T-helper 1 cell treated with Interleukin-12 subunit alpha and Interleukin-12 subunit beta and Interleukin-4 antibody, amounts not matched to agents 30 μg/mL and 1 μg/mL, for 36 hours (primary cell): ENCODE results near the gene SLC17A3.

Source experiments
- H3K27ac Mint-ChIP-seq: one replicate; pipeline ENCODE4 v1.8.0; 2021; ENCODE audit warnings: mild to moderate bottlenecking, mixed read lengths
- H3K27me3 Mint-ChIP-seq: one replicate; pipeline ENCODE4 v1.8.0; 2021; ENCODE audit warnings: low read depth, mixed read lengths
- H3K36me3 Mint-ChIP-seq: one replicate; pipeline ENCODE4 v1.8.0; 2021; ENCODE audit warnings: low read depth, mixed read lengths
- H3K4me1 Mint-ChIP-seq: one replicate; pipeline ENCODE4 v1.8.0; 2021; ENCODE audit warnings: low read depth, mixed read lengths
- H3K4me3 Mint-ChIP-seq: one replicate; pipeline ENCODE4 v1.8.0; 2021; ENCODE audit warnings: mild to moderate bottlenecking, moderate library complexity, mixed read lengths
- H3K9me3 Mint-ChIP-seq: one replicate; pipeline ENCODE4 v1.8.0; 2021; ENCODE audit warnings: mixed read lengths

SLC17A3 gene

GRCh38 chr6:25834950-25835349, 39.1 kb downstream of the SLC17A3 start:
- no peak overlapping the region for H3K27ac Mint-ChIP-seq
- peaks cover 3% of the 10 kb centered on the region for H3K4me1 Mint-ChIP-seq
- peaks cover 4% of the 10 kb centered on the region for H3K27me3 Mint-ChIP-seq
- no peak overlapping the region for H3K4me3 Mint-ChIP-seq
- no peaks in the 10 kb centered on the region for H3K36me3 Mint-ChIP-seq
- no peaks in the 10 kb centered on the region for H3K9me3 Mint-ChIP-seq

- Mint-ChIP-seq H3K4me1 (peaks cover 8% of the 10 kb centered on the region), H3K27ac (no peak overlapping the region), H3K36me3 (no peaks in the 10 kb centered on the region), H3K27me3 (peaks cover 4% of the 10 kb centered on the region), H3K4me3 (no peak overlapping the region), H3K9me3 (no peaks in the 10 kb centered on the region)
Observed at GRCh38 chr6:25833136-25833535, 40.9 kb downstream of the SLC17A3 start.

GRCh38 chr6:25832670-25833069, 41.4 kb downstream of the SLC17A3 start:
- no peaks in the 10 kb centered on the region for H3K36me3 Mint-ChIP-seq
- no peak overlapping the region for H3K27ac Mint-ChIP-seq
- H3K4me1 Mint-ChIP-seq = peaks cover 8% of the 10 kb centered on the region
- H3K9me3 Mint-ChIP-seq = no peaks in the 10 kb centered on the region
- H3K4me3 Mint-ChIP-seq = no peak overlapping the region
- H3K27me3 Mint-ChIP-seq = peaks cover 7% of the 10 kb centered on the region

- H3K4me3 Mint-ChIP-seq = no peak overlapping the region
- H3K27ac Mint-ChIP-seq = no peak overlapping the region
- H3K36me3 Mint-ChIP-seq = no peaks in the 10 kb centered on the region
- peaks cover 9% of the 10 kb centered on the region for H3K27me3 Mint-ChIP-seq
- H3K4me1 Mint-ChIP-seq = peaks cover 8% of the 10 kb centered on the region
- H3K9me3 Mint-ChIP-seq = no peaks in the 10 kb centered on the region
Observed at GRCh38 chr6:25832307-25832662, 41.8 kb downstream of the SLC17A3 start.

GRCh38 chr6:25831532-25832306, 42.3 kb downstream of the SLC17A3 start, which contains the start of gene SLC17A1:
Gene SLC17A1, minus strand, starts transcription at chr6:25832052. Its CDS starts 1,495 bp downstream, at chr6:25830557.
- peaks cover 8% of the 10 kb centered on the region for H3K4me1 Mint-ChIP-seq
- peaks cover 9% of the 10 kb centered on the region for H3K27me3 Mint-ChIP-seq
- no peaks in the 10 kb centered on the region for H3K36me3 Mint-ChIP-seq
- H3K4me3 Mint-ChIP-seq = no peak within 1 kb of the TSS
- H3K9me3 Mint-ChIP-seq = no peaks in the 10 kb centered on the region
- no peak within 1 kb of the TSS for H3K27ac Mint-ChIP-seq

- H3K36me3 Mint-ChIP-seq = peaks cover 2% of the 10 kb centered on the region
- H3K4me1 Mint-ChIP-seq = peaks cover 8% of the 10 kb centered on the region
- peaks cover 19% of the 10 kb centered on the region for H3K27me3 Mint-ChIP-seq
- no peak overlapping the region for H3K4me3 Mint-ChIP-seq
- H3K9me3 Mint-ChIP-seq = peaks cover 10% of the 10 kb centered on the region
- H3K27ac Mint-ChIP-seq = no peak overlapping the region
Observed at GRCh38 chr6:25830458-25830857, 43.6 kb downstream of the SLC17A3 start.

DNA sequence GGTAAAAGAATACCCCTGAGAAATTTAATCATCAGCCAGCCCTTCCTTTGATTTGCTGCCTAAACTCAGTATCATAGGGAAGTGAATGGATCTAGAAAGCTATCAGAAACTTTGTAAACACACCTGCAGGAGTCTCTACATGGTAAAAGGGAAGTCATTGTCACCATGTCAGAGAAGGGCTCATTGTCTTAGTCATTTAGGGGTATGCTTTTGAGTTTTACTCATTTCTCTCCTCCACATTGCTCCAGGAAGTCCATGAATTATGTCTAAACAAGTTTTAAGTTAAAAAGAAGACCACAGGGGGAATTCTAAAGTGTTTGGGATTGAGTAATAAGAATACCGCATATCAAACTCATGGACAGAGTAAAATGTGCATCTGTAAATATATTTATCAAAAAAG, 44.7 kb downstream of the SLC17A3 start:
- Mint-ChIP-seq H3K27me3 (peaks cover 26% of the 10 kb centered on the region), H3K9me3 (peaks cover 11% of the 10 kb centered on the region), H3K27ac (no peak overlapping the region), H3K36me3 (peaks cover 4% of the 10 kb centered on the region), H3K4me3 (no peak overlapping the region), H3K4me1 (peaks cover 8% of the 10 kb centered on the region)

- Mint-ChIP-seq H3K4me1 (peaks cover 10% of the 10 kb centered on the region), H3K36me3 (peaks cover 4% of the 10 kb centered on the region), H3K9me3 (peaks cover 10% of the 10 kb centered on the region), H3K4me3 (no peak overlapping the region), H3K27ac (no peak overlapping the region), H3K27me3 (peaks cover 32% of the 10 kb centered on the region)
Observed at GRCh38 chr6:25821341-25821740, 52.7 kb downstream of the SLC17A3 start.

- no peak overlapping the region for H3K27ac Mint-ChIP-seq
- H3K27me3 Mint-ChIP-seq = peaks cover 34% of the 10 kb centered on the region
- H3K9me3 Mint-ChIP-seq = no peaks in the 10 kb centered on the region
- no peak overlapping the region for H3K4me3 Mint-ChIP-seq
- H3K4me1 Mint-ChIP-seq = peaks cover 3% of the 10 kb centered on the region
- H3K36me3 Mint-ChIP-seq = no peaks in the 10 kb centered on the region
Observed at GRCh38 chr6:25816252-25816651, 57.8 kb downstream of the SLC17A3 start.

DNA sequence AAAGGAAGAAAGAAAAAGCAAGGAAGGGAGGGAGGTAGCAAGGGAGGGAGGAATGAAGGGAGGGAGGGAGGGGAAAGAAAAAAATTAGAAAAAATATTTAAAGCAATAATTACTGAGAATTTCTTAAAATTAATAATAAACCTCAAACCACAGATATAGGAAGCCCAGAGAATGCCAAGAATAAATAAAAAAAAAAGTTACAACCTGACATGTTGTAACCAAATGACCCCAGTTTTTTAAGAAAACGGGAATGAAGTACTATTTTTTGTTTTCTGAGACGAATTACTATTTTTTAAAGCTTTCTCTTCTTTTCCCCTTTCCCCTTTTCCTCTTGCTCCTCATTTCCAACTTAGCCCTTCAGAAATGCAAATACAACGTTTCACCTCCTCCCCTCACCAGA, 58.8 kb downstream of the SLC17A3 start:
- H3K36me3 Mint-ChIP-seq = no peaks in the 10 kb centered on the region
- peaks cover 32% of the 10 kb centered on the region for H3K27me3 Mint-ChIP-seq
- H3K27ac Mint-ChIP-seq = no peak overlapping the region

DNA sequence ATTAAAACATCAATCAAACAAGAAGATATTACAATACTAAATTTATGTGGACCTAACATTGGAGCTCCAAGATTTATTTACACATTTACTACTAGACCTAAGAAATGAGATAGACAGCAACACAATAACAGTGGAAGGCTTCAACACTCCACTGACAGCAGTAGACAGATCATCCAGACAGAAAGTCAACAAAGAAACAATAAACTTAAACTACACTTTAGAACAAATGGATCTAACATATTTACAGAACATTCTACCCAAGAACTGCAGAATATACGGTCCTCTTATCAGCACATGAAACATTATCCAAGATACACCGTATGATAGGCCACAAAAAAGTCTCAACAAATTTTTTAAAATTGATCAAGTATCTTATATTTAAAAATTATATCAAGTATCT, 69.2 kb downstream of the SLC17A3 start:
- H3K27ac Mint-ChIP-seq = no peak overlapping the region
- no peak overlapping the region for H3K4me3 Mint-ChIP-seq

More for the DNA sequence above, 58.8 kb downstream of the SLC17A3 start:
- Mint-ChIP-seq H3K9me3 (no peaks in the 10 kb centered on the region), H3K4me3 (no peak overlapping the region), H3K4me1 (peaks cover 1% of the 10 kb centered on the region)

GRCh38 chr6:25801436-25801835, 72.6 kb downstream of the SLC17A3 start:
- H3K9me3 Mint-ChIP-seq = no peaks in the 10 kb centered on the region
- peaks cover 29% of the 10 kb centered on the region for H3K27me3 Mint-ChIP-seq
- no peak overlapping the region for H3K27ac Mint-ChIP-seq
- no peaks in the 10 kb centered on the region for H3K4me1 Mint-ChIP-seq
- no peak overlapping the region for H3K4me3 Mint-ChIP-seq
- H3K36me3 Mint-ChIP-seq = no peaks in the 10 kb centered on the region

More for the DNA sequence above, 69.2 kb downstream of the SLC17A3 start:
- Mint-ChIP-seq H3K36me3 (no peaks in the 10 kb centered on the region), H3K27me3 (peaks cover 30% of the 10 kb centered on the region), H3K4me1 (no peaks in the 10 kb centered on the region), H3K9me3 (no peaks in the 10 kb centered on the region)
